ENCODE data around the gene MYBPHL.
A peak's percentile ranks its signal among the peaks of the same experiment; 100 is the strongest.

Gene MYBPHL

GRCh38 chr1:109253803-109254620, 52.8 kb downstream of the MYBPHL start:
- peak in 17 of 51 donors; percentile 38 to 87 (median 65) for DNase-seq

- peak in 48 of 51 donors; percentile 35 to 94 (median 83) for DNase-seq
Measured at GRCh38 chr1:109252893-109253802, 53.7 kb downstream of the MYBPHL start.

GRCh38 chr1:109252167-109252892, 54.5 kb downstream of the MYBPHL start:
- no peak for DNase-seq

GRCh38 chr1:109251277-109252166, 55.3 kb downstream of the MYBPHL start:
- no peak for DNase-seq

DNA sequence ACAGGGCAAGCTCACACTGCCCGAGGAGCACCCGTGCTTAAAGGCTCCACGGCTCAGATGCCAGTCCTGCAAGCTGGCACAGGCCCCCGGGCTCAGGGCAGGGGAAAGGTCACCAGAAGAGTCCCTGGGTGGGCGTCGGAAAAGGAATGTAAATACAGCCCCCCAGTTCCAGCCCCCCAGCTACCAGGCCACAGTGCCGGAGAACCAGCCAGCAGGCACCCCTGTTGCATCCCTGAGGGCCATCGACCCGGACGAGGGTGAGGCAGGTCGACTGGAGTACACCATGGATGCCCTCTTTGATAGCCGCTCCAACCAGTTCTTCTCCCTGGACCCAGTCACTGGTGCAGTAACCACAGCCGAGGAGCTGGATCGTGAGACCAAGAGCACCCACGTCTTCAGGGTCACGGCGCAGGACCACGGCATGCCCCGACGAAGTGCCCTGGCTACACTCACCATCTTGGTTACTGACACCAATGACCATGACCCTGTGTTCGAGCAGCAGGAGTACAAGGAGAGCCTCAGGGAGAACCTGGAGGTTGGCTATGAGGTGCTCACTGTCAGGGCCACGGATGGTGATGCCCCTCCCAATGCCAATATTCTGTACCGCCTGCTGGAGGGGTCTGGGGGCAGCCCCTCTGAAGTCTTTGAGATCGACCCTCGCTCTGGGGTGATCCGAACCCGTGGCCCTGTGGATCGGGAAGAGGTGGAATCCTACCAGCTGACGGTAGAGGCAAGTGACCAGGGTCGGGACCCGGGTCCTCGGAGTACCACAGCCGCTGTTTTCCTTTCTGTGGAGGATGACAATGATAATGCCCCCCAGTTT, 56.1 kb downstream of the MYBPHL start:
- no peak for DNase-seq

- DNase-seq: peak in 1 of 51 donors; percentile 42
Measured at GRCh38 chr1:109249654-109250401, 57.0 kb downstream of the MYBPHL start.

- peak in 30 of 51 donors; percentile 31 to 80 (median 58) for DNase-seq
Measured at GRCh38 chr1:109248797-109249629, 57.8 kb downstream of the MYBPHL start, which contains the start of gene CELSR2. CELSR2 (plus strand) TSS chr1:109249539; CDS start chr1:109250080, 541 bp downstream.

GRCh38 chr1:109248444-109248796, 58.4 kb downstream of the MYBPHL start:
- DNase-seq: no peak

DNA sequence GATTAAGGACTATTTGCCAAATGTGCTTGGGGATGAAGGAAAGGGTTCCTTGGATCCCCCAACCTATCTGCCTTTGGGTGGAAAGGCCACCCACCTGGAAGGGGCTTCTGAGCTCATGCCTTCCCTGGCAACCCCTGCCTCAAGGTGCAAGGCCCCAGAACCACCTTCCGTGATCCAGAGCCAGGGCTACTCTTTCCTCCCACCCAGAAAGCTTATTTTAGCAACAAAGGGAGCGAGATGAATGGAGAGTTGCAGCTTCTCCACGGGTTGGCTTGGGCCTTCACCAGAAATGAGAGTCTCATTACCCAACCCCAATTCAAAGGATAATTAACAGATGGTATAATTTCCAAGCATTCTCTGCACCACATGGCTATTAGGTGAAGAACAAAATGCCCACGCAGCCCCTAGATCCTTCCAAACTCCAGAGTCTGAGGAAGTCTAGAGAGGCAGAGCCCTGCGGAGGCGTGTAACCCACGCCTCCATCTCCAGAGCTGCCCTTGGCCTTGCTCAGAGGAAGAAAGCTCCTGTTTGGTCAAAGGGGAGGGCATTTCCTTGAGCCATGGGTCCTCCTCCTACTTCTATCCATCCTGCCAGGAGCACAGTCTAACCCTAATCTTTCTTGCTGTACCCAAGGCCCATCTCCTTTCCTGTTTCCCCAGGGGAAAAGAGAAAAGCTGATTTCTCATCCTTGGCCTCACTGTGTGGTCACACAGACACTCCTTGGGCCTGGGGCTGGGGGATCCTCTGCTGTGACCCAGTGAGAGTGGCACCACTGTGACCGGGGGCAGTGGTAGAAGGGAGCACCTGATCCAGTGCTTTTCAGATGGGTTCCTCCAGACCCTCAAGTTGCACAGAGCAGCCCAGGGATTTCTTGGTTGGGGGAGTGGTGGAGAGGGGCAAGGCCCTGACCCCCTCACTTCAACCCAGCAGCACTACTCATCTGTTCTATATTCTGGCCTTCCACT, 59.1 kb downstream of the MYBPHL start:
- no peak for DNase-seq

- no peak for DNase-seq
Measured at GRCh38 chr1:109246141-109246551, 60.7 kb downstream of the MYBPHL start.

DNA sequence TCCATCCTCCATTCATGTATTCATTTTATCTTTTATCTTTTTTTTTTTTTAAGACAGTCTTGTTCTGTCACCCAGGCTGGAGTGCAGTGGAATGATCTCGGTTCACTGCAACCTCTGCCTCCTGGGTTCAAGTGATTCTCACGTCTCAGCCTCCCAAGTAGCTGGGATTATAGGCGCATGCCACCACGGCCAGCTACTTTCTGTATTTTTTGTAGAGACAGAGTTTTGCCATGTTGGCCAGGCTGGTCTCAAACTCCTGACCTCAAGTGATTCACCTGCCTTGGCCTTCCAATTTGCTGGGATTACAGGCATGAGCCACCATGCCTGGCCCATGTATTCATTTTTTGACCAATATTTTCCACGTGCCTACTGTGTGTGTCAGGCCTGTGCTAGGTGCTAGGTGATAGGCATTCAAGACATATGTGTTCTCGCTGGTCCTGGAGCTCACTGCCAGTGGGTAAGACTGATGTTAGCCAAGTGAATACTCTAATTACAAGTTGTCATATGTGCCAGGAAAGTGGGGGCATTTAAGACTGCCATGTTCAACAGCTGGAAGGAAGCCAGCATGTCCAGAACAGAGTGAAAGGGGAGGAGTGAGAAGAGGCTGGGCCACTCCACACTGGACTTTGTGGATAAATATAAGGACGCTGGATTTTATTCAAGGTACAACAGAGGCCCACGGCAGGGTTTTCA, 62.8 kb downstream of the MYBPHL start:
- DNase-seq: no peak

- no peak for DNase-seq
Measured at GRCh38 chr1:109243221-109243620, 63.6 kb downstream of the MYBPHL start.

- peak in 8 of 51 donors; percentile 12 to 58 (median 36) for DNase-seq
Measured at GRCh38 chr1:109242387-109242786, 64.4 kb downstream of the MYBPHL start.
